Keratinocyte (primary cell): ENCODE measurements around the gene SENP5. TPM values are rescaled to one million over a fixed set of nuclear protein-coding genes. Genes with fewer than 3 reads are reported as not detected.

ENCODE experiments used
- DNase-seq: peaks from one replicate; pipeline ENCODE4 v3.0.0-alpha.2; 2011; ENCODE audit warnings: low read depth, missing footprints, low spot score
- FAIRE-seq: peaks from 2 replicates; lab custom pipeline; 2011; peaks lifted over from hg19 to GRCh38; lab: Jason Lieb, UNC
- H2AFZ ChIP-seq: 2 replicates; pipeline ENCODE4 v1.6.0; 2012; ENCODE audit warnings: low read length, control low read depth, inconsistent platforms; ENCODE audit not compliant: control insufficient read depth
- H3K27ac ChIP-seq: 2 replicates; pipeline ENCODE4 v1.5.1; 2011; ENCODE audit warnings: low read length; ENCODE audit not compliant: control insufficient read depth, insufficient read depth
- H3K27me3 ChIP-seq: 3 replicates; pipeline ENCODE4 v1.6.0; 2011; ENCODE audit warnings: low read length; ENCODE audit not compliant: control insufficient read depth, insufficient read depth; ENCODE audit errors: extremely low read depth
- H3K36me3 ChIP-seq, 2 experiments: 2 replicates in 1 of 2; 3 replicates in 1 of 2; pipeline ENCODE4 v1.5.1; 2011; ENCODE audit warnings: low read length in 2 of 2, mild to moderate bottlenecking in 1 of 2; ENCODE audit not compliant: control insufficient read depth in 2 of 2, insufficient read depth in 2 of 2; ENCODE audit errors: extremely low read depth in 1 of 2
- H3K4me1 ChIP-seq: 3 replicates; pipeline ENCODE4 v1.5.1; 2011; ENCODE audit warnings: low read length; ENCODE audit not compliant: control insufficient read depth, insufficient read depth; ENCODE audit errors: extremely low read depth
- H3K4me2 ChIP-seq: 3 replicates; pipeline ENCODE4 v1.6.0; 2011; ENCODE audit warnings: low read depth, low read length; ENCODE audit not compliant: control insufficient read depth, insufficient read depth; ENCODE audit errors: extremely low read depth
- H3K4me3 ChIP-seq, 3 experiments: fragments of 200-600 bp in 1 of 3; sonication (generic) in 1 of 3; 2 replicates in 2 of 3; 3 replicates in 1 of 3; pipeline ENCODE4 v1.5.1; 2011 to 2016; ENCODE audit warnings: low read length in 3 of 3, mild to moderate bottlenecking in 3 of 3, control low read depth in 2 of 3, inconsistent platforms in 1 of 3, low read depth in 1 of 3, mixed read lengths in 1 of 3, mixed run types in 1 of 3, moderate library complexity in 1 of 3; ENCODE audit not compliant: control insufficient read depth in 2 of 3, insufficient read depth in 2 of 3; ENCODE audit errors: extremely low read depth in 1 of 3
- H3K79me2 ChIP-seq: 2 replicates; pipeline ENCODE4 v1.6.0; 2012; ENCODE audit warnings: low read length; ENCODE audit not compliant: control insufficient read depth, insufficient read depth
- H3K9ac ChIP-seq: 3 replicates; pipeline ENCODE4 v1.6.0; 2011; ENCODE audit warnings: low read length; ENCODE audit not compliant: control insufficient read depth, insufficient read depth; ENCODE audit errors: extremely low read depth
- H3K9me1 ChIP-seq: 3 replicates; pipeline ENCODE4 v1.6.0; 2011; ENCODE audit warnings: low read length; ENCODE audit not compliant: control insufficient read depth, insufficient read depth; ENCODE audit errors: extremely low read depth
- H3K9me3 ChIP-seq: 2 replicates; pipeline ENCODE4 v1.5.1; 2012; ENCODE audit warnings: low read depth, low read length; ENCODE audit not compliant: control insufficient read depth
- H4K20me1 ChIP-seq: 3 replicates; pipeline ENCODE4 v1.6.0; 2011; ENCODE audit warnings: low read length; ENCODE audit not compliant: control insufficient read depth, insufficient read depth; ENCODE audit errors: extremely low read depth
- EZH2 ChIP-seq: IDR thresholded peaks from one replicate; pipeline ENCODE4 v1.6.1; 2012; ENCODE audit warnings: inconsistent platforms, mild to moderate bottlenecking, low read length, moderate library complexity
- dilution Hi-C: fragments of 300-500 bp; cut with MboI; formaldehyde crosslinking; loops from one replicate; pipeline ENCODE4 v1.7.0; 2020; ENCODE audit warnings: low sequenced_read_pairs; ENCODE audit not compliant: extremely low pct_ligation_motif_present
- polyA plus RNA-seq, 5 experiments: library from polyadenylated mRNA; depleted of rRNA in 3 of 5; stranded (reverse) in 3 of 5; stranded (forward) in 1 of 5; unstranded in 1 of 5; fragments of >200 nt; gene quantifications; 1 replicate in 1 of 5; 2 replicates in 3 of 5; 3 replicates in 1 of 5; pipeline versions ENCODE4 v1.2.1 to v1.2.3, GENCODE V29; 2011 to 2012; ENCODE audit warnings: missing spikeins in 2 of 5, low read depth in 1 of 5, low replicate concordance in 1 of 5
- TF ChIP-seq, protein P1 (sequence below), 3 experiments: IDR thresholded peaks in 1 of 3; conservative IDR thresholded peaks in 1 of 3; optimal IDR thresholded peaks in 1 of 3; 2 replicates in 2 of 3; 3 replicates in 1 of 3; pipeline versions ENCODE3 to v1.5.1; 2011; ENCODE audit warnings: low read length in 3 of 3, mild to moderate bottlenecking in 3 of 3, moderate library complexity in 2 of 3, control low read depth in 1 of 3, inconsistent platforms in 1 of 3; ENCODE audit not compliant: insufficient read depth in 2 of 3; ENCODE audit errors: extremely low read depth in 1 of 3

Gene SENP5
- polyA plus RNA-seq, 1 donor (not counting 4 experiments of a cell fraction or from before 2014, with no cell fraction given), result 16.5 TPM

DNA sequence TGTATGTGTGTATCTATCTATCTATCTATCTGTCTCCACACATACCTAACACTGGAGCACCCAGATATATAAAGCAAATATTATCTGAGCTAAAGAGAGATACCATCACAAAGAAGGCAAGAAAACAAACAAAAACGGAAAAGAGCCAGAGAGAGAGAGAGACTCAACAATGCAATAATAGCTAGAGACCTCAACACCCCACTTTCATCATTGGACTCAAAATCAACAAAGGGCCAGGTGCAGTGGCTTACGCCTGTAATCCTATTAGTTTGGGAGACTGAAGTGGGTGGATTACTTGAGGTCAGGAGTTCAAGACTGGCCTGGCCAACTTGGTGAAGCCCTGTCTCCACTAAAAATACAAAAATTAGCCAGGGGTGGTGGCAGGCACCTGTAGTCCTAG is 51.2 kb downstream of the SENP5 start:
- FAIRE-seq (no peak), DNase-seq (no peak)
- H3K9ac ChIP-seq, result no peak overlapping the region
- no peaks in the 10 kb centered on the region for H3K9me1 ChIP-seq
- no peak overlapping the region for H3K4me2 ChIP-seq
- no peak overlapping the region for H2AFZ ChIP-seq
- H3K9me3 ChIP-seq, result no peaks in the 10 kb centered on the region
- no peak overlapping the region for H3K27ac ChIP-seq
- dilution Hi-C loops, result no loop called here
- no peak for TF ChIP-seq EZH2
- TF ChIP-seq, protein P1, sequence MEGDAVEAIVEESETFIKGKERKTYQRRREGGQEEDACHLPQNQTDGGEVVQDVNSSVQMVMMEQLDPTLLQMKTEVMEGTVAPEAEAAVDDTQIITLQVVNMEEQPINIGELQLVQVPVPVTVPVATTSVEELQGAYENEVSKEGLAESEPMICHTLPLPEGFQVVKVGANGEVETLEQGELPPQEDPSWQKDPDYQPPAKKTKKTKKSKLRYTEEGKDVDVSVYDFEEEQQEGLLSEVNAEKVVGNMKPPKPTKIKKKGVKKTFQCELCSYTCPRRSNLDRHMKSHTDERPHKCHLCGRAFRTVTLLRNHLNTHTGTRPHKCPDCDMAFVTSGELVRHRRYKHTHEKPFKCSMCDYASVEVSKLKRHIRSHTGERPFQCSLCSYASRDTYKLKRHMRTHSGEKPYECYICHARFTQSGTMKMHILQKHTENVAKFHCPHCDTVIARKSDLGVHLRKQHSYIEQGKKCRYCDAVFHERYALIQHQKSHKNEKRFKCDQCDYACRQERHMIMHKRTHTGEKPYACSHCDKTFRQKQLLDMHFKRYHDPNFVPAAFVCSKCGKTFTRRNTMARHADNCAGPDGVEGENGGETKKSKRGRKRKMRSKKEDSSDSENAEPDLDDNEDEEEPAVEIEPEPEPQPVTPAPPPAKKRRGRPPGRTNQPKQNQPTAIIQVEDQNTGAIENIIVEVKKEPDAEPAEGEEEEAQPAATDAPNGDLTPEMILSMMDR (optimal IDR thresholded peaks at IDR 0.05 in 1 of 3, IDR thresholded peaks at IDR 0.05 in 1 of 3, conservative IDR thresholded peaks at IDR 0.05 in 1 of 3; ENCODE audit: extremely low read depth in 1 of 3, insufficient read depth in 2 of 3, low read length in 3 of 3), result no peak
- H3K79me2 ChIP-seq, result no peaks in the 10 kb centered on the region
- peaks cover 8 to 16% of the 10 kb centered on the region in 2 experiments for H3K36me3 ChIP-seq
- no peaks in the 10 kb centered on the region for H3K27me3 ChIP-seq
- no peaks in the 10 kb centered on the region for H4K20me1 ChIP-seq
- no peak overlapping the region for H3K4me3 ChIP-seq
- no peaks in the 10 kb centered on the region for H3K4me1 ChIP-seq

DNA sequence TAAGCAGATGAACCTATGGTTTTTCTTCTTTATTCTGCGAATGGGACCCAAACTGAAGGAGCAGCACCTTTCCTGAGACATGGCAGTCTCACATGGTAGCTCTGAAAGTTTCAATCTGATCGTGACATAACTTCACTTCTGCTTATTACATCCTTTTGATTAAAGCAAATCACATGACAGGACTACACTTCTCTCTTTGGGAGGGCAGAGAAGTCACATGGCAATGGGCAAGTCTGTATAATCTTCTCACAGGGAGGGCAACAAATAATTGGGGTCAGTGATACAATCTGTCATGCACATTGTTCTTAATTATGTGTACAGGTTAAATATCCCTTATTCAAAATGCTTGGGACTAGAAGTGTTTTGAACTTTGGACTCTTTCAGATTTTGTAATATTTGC is 53.0 kb downstream of the SENP5 start:
- DNase-seq (no peak), FAIRE-seq (no peak)
- no peak for TF ChIP-seq EZH2
- TF ChIP-seq, protein P1 (optimal IDR thresholded peaks at IDR 0.05 in 1 of 3, IDR thresholded peaks at IDR 0.05 in 1 of 3, conservative IDR thresholded peaks at IDR 0.05 in 1 of 3; ENCODE audit: extremely low read depth in 1 of 3, insufficient read depth in 2 of 3, low read length in 3 of 3), result no peak
- dilution Hi-C loops, result no loop called here
- peaks cover 0 to 6% of the 10 kb centered on the region in 2 experiments for H3K36me3 ChIP-seq
- H3K27ac ChIP-seq, result no peak overlapping the region
- no peaks in the 10 kb centered on the region for H4K20me1 ChIP-seq
- H3K4me1 ChIP-seq, result no peaks in the 10 kb centered on the region
- H3K79me2 ChIP-seq, result no peaks in the 10 kb centered on the region
- H3K9me1 ChIP-seq, result no peaks in the 10 kb centered on the region
- H3K9ac ChIP-seq, result no peak overlapping the region
- H3K9me3 ChIP-seq, result no peaks in the 10 kb centered on the region
- H3K27me3 ChIP-seq, result no peaks in the 10 kb centered on the region
- no peak overlapping the region for H2AFZ ChIP-seq
- H3K4me3 ChIP-seq, result no peak overlapping the region
- H3K4me2 ChIP-seq, result no peak overlapping the region
